Endodermal cell (in vitro differentiated cells): ENCODE data around the gene ZNF302. TPM values are rescaled to one million over a fixed set of nuclear protein-coding genes. Genes with fewer than 3 reads are reported as not detected.

Source experiments
- DNase-seq: peaks from one replicate; pipeline ENCODE4 v3.0.0-alpha.2; 2017
- H3K27ac ChIP-seq: 2 replicates; pipeline ENCODE4 v1.5.1; 2013; ENCODE audit warnings: mild to moderate bottlenecking, low read depth, low read length, moderate library complexity
- H3K27me3 ChIP-seq: 2 replicates; pipeline ENCODE4 v1.6.1; 2013; ENCODE audit warnings: mild to moderate bottlenecking, low read length, moderate library complexity; ENCODE audit not compliant: insufficient read depth, control insufficient read depth, poor library complexity, severe bottlenecking
- H3K36me3 ChIP-seq: 2 replicates; pipeline ENCODE4 v1.7.0; 2013; ENCODE audit warnings: mild to moderate bottlenecking, low read length, moderate library complexity; ENCODE audit not compliant: control insufficient read depth, insufficient read depth
- H3K4me1 ChIP-seq: one replicate; pipeline ENCODE4 v1.7.0; 2013; ENCODE audit warnings: low read length; ENCODE audit not compliant: control insufficient read depth, insufficient read depth
- H3K4me3 ChIP-seq: 2 replicates; pipeline ENCODE4 v1.5.1; 2013; ENCODE audit warnings: mild to moderate bottlenecking, low read length, moderate library complexity
- H3K9ac ChIP-seq: 2 replicates; pipeline ENCODE4 v1.6.1; 2013; ENCODE audit warnings: mild to moderate bottlenecking, low read length, moderate library complexity; ENCODE audit not compliant: poor library complexity, severe bottlenecking; ENCODE audit errors: extremely low read depth
- H3K9me3 ChIP-seq: 2 replicates; pipeline ENCODE4 v1.6.1; 2013; ENCODE audit warnings: mild to moderate bottlenecking, low read length, moderate library complexity; ENCODE audit not compliant: control insufficient read depth
- H3K27ac Mint-ChIP-seq: 2 replicates; pipeline ENCODE4 v1.8.0; 2020; ENCODE audit warnings: mixed read lengths
- H3K27me3 Mint-ChIP-seq: 2 replicates; pipeline ENCODE4 v1.8.0; 2021; ENCODE audit warnings: mild to moderate bottlenecking, mixed read lengths; ENCODE audit not compliant: insufficient read depth
- H3K36me3 Mint-ChIP-seq: 2 replicates; pipeline ENCODE4 v1.8.0; 2020; ENCODE audit warnings: low read depth, mixed read lengths
- H3K4me1 Mint-ChIP-seq: 2 replicates; pipeline ENCODE4 v1.8.0; 2020; ENCODE audit warnings: mixed read lengths
- H3K4me3 Mint-ChIP-seq: 2 replicates; pipeline ENCODE4 v1.8.0; 2020; ENCODE audit warnings: mild to moderate bottlenecking, moderate library complexity, mixed read lengths
- H3K9me3 Mint-ChIP-seq: 2 replicates; pipeline ENCODE4 v1.8.0; 2020; ENCODE audit warnings: mild to moderate bottlenecking, mixed read lengths
- WGBS, 2 experiments: methylation state at CpG; one replicate each; pipeline versions ENCODE4 v1.1.5 to v1.1.7; 2013; ENCODE audit warnings: missing lambda C conversion rate in 2 of 2, mixed read lengths in 1 of 2; ENCODE audit not compliant: insufficient coverage in 1 of 2, insufficient read length in 1 of 2; 5-methylcytosine and 5-hydroxymethylcytosine counted together
- total RNA-seq, 2 donors: library from RNA; stranded (reverse); fragmentation: NEBNext Ultra II Directional in 1 of 2; extraction: Animal tissue kit (Norgen Biotek cat#: 25700) in 1 of 2; gene quantifications; 2 replicates in 1 of 2; 3 replicates in 1 of 2; pipeline ENCODE4 v1.2.1, GENCODE V29; 2021
- TF ChIP-seq, protein P1 (sequence below): fragments of 200-600 bp; sonication (generic); conservative IDR thresholded peaks from 2 replicates; pipeline ENCODE4 v1.5.0; 2021; ENCODE audit warnings: antibody characterized with exemption, mild to moderate bottlenecking

The ZNF302 gene
- total RNA-seq, 2 donors from 2014 or later = 24.1 to 27.4 TPM

DNA sequence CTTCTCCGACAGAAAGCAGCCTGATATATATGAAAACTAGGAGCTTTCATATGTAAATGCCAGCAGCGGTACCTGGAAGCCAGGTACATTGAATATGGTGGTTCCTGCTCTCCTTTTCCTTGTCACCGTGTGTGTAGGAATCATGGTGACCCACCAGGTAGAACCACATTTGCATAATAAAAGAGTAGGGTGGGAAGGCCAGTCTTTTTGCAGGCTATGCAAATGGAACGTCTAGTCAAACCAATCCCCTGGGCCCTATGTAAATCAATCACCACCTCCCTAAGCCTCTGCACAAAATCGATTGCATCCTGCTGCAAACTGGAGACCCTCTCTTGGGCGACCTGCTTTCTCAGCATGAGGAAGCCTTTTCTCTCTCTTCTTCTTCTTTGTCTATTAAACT lies 34.4 kb downstream of the ZNF302 start:
- Histone ChIP-seq H3K27me3 (peaks cover 5% of the 10 kb centered on the region), H3K9me3 (peaks cover 50% of the 10 kb centered on the region), H3K4me1 (no peaks in the 10 kb centered on the region), H3K27ac (no peak overlapping the region), H3K9ac (no peak overlapping the region), H3K36me3 (no peaks in the 10 kb centered on the region), H3K4me3 (no peak overlapping the region)
- Mint-ChIP-seq H3K4me3 (no peak overlapping the region), H3K36me3 (peaks cover 9% of the 10 kb centered on the region), H3K9me3 (peaks cover 72% of the 10 kb centered on the region), H3K27ac (no peak overlapping the region), H3K4me1 (no peaks in the 10 kb centered on the region), H3K27me3 (peaks cover 20% of the 10 kb centered on the region)
- no peak for DNase-seq
- WGBS, 2 experiments = 61 to 70% methylated on average over 4 to 5 of the region's 6 CpGs
- TF ChIP-seq, protein P1, sequence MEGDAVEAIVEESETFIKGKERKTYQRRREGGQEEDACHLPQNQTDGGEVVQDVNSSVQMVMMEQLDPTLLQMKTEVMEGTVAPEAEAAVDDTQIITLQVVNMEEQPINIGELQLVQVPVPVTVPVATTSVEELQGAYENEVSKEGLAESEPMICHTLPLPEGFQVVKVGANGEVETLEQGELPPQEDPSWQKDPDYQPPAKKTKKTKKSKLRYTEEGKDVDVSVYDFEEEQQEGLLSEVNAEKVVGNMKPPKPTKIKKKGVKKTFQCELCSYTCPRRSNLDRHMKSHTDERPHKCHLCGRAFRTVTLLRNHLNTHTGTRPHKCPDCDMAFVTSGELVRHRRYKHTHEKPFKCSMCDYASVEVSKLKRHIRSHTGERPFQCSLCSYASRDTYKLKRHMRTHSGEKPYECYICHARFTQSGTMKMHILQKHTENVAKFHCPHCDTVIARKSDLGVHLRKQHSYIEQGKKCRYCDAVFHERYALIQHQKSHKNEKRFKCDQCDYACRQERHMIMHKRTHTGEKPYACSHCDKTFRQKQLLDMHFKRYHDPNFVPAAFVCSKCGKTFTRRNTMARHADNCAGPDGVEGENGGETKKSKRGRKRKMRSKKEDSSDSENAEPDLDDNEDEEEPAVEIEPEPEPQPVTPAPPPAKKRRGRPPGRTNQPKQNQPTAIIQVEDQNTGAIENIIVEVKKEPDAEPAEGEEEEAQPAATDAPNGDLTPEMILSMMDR = no peak

DNA sequence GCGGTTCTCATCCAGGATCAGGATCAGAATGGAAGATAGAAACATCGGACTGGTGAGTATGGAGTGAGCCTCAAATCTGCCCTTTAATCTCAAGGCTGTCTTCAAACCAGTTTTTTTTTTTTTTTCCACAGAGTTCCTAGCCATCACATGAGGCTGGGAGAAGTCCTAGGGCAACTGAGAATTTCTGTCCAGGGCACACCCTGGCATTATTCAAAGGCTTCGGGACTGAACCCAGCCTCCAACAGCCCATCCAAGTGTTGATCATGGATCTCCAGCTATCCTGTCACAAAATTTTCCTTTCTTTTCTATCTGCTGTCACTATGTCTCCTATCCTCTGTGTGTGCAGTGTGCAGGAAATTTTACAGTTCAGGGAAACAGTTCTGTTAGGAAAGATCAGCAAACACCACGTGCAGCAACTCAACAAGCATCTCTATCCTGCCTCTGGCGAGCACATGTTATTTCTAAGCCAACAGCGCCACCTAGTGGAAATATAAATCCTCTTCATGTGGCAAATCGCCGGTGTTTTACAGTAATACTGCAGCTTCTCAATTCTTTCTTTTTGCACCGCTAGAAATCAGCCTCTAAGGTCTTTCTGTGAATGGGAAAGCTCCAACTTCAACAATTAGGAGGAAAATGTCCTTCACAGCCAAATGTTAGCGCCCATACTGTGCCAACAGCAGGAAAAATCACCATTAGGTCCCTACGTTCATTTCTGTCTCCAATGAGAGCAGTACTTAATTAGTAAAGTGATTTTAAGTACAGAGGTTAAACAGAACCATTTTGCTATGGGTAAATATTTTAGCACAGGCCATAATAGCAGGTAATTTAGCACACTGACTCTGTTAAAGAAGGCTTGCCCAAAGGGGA lies 35.1 kb downstream of the ZNF302 start:
- peak; percentile 79 for DNase-seq
- Histone ChIP-seq H3K9me3 (peaks cover 58% of the 10 kb centered on the region), H3K9ac (no peak overlapping the region), H3K4me3 (peak overlapping the region; percentile 35), H3K27ac (no peak overlapping the region), H3K4me1 (no peaks in the 10 kb centered on the region), H3K36me3 (no peaks in the 10 kb centered on the region), H3K27me3 (peaks cover 5% of the 10 kb centered on the region)
- TF ChIP-seq, protein P1 = peak; percentile 84
- H3K4me1 Mint-ChIP-seq = no peaks in the 10 kb centered on the region
- 36 to 38% methylated on average over 8 to 11 of the region's 11 CpGs for WGBS, 2 experiments
- H3K9me3 Mint-ChIP-seq = peaks cover 71% of the 10 kb centered on the region
- H3K27me3 Mint-ChIP-seq = peaks cover 21% of the 10 kb centered on the region
- no peak overlapping the region for H3K27ac Mint-ChIP-seq
- H3K4me3 Mint-ChIP-seq = no peak overlapping the region
- peaks cover 9% of the 10 kb centered on the region for H3K36me3 Mint-ChIP-seq

DNA sequence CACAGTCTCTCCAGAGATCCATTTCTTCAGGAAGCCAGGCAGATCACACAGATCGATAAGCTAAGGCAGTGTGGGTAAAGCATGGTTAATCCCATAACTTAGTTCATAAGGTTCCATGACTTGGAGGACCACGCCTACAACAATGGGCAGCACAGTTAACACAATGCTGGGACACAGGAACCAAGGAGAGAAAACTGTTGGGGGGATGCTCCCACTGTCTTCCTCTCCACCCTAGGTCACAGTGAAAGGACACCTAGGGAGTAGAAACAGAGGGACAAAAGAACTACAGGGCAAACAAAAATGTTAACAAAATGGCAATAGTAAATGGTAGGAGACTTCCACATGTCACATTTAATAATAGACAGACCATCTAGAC lies 35.8 kb downstream of the ZNF302 start:
- H3K4me1 Mint-ChIP-seq = no peaks in the 10 kb centered on the region
- no peak overlapping the region for H3K4me3 Mint-ChIP-seq
- TF ChIP-seq, protein P1 = no peak
- DNase-seq = no peak
- peaks cover 74% of the 10 kb centered on the region for H3K9me3 Mint-ChIP-seq
- H3K36me3 ChIP-seq = no peaks in the 10 kb centered on the region
- H3K27ac ChIP-seq = no peak overlapping the region
- H3K27me3 ChIP-seq = peaks cover 2% of the 10 kb centered on the region
- WGBS, 2 experiments = 82 to 100% methylated on average over 1 to 2 of the region's 2 CpGs
- H3K27ac Mint-ChIP-seq = no peak overlapping the region
- no peak overlapping the region for H3K9ac ChIP-seq
- peaks cover 61% of the 10 kb centered on the region for H3K9me3 ChIP-seq
- peaks cover 9% of the 10 kb centered on the region for H3K36me3 Mint-ChIP-seq
- H3K4me1 ChIP-seq = no peaks in the 10 kb centered on the region
- peaks cover 21% of the 10 kb centered on the region for H3K27me3 Mint-ChIP-seq
- peak overlapping the region; percentile 35 for H3K4me3 ChIP-seq
